OCI-LY1 (cell line): ENCODE results near the gene AGAP1.

ENCODE experiments used
- H2AFZ ChIP-seq: fragments of 200-600 bp; sonication (generic), shearing (Covaris generic); 2 replicates; pipeline ENCODE4 v1.6.0; 2014; ENCODE audit warnings: antibody characterized with exemption, mild to moderate bottlenecking, low read length
- H3F3A ChIP-seq: fragments of 200-600 bp; sonication (generic), shearing (Covaris generic); 2 replicates; pipeline ENCODE4 v1.6.0; 2014; ENCODE audit warnings: mild to moderate bottlenecking, antibody characterized with exemption, low read length, moderate library complexity; ENCODE audit not compliant: insufficient read depth
- H3K27ac ChIP-seq: fragments of 200-600 bp; sonication (generic); 2 replicates; pipeline ENCODE4 v1.5.1; 2014; ENCODE audit warnings: low read length, mixed run types, mild to moderate bottlenecking, low read depth; ENCODE audit not compliant: poor library complexity, severe bottlenecking
- H3K27me3 ChIP-seq: fragments of 200-600 bp; sonication (generic); 2 replicates; pipeline ENCODE4 v1.6.0; 2014; ENCODE audit warnings: antibody characterized with exemption, mild to moderate bottlenecking, low read length, moderate library complexity; ENCODE audit not compliant: insufficient read depth
- H3K36me3 ChIP-seq: fragments of 200-600 bp; sonication (generic); 2 replicates; pipeline ENCODE4 v1.6.1; 2014; ENCODE audit warnings: mild to moderate bottlenecking, antibody characterized with exemption, low read length, moderate library complexity, mixed read lengths; ENCODE audit not compliant: insufficient read depth
- H3K4me1 ChIP-seq: fragments of 200-600 bp; sonication (generic); 2 replicates; pipeline ENCODE4 v1.5.1; 2014; ENCODE audit warnings: mild to moderate bottlenecking, low read length, moderate library complexity; ENCODE audit not compliant: insufficient read depth, severe bottlenecking
- H3K4me2 ChIP-seq: fragments of 200-600 bp; sonication (generic), shearing (Covaris generic); 2 replicates; pipeline ENCODE4 v1.6.1; 2014; ENCODE audit warnings: low read length
- H3K4me3 ChIP-seq: fragments of 200-600 bp; sonication (generic); 2 replicates; pipeline ENCODE4 v1.5.1; 2014; ENCODE audit warnings: low read length, low read depth, mild to moderate bottlenecking, mixed read lengths; ENCODE audit not compliant: poor library complexity, severe bottlenecking
- H3K79me2 ChIP-seq: fragments of 200-600 bp; shearing (Covaris generic); 2 replicates; pipeline ENCODE4 v1.6.1; 2016; ENCODE audit warnings: mixed run types, low read length, mixed read lengths; ENCODE audit not compliant: insufficient read depth
- H3K9ac ChIP-seq: fragments of 200-600 bp; sonication (generic), shearing (Covaris generic); 2 replicates; pipeline ENCODE4 v1.6.1; 2014; ENCODE audit warnings: mild to moderate bottlenecking, low read length, mixed read lengths
- H3K9me2 ChIP-seq: fragments of 200-600 bp; sonication (generic), shearing (Covaris generic); 2 replicates; pipeline ENCODE4 v1.6.1; 2014; ENCODE audit warnings: low read depth, mild to moderate bottlenecking, low read length, mixed read lengths
- H3K9me3 ChIP-seq: fragments of 200-600 bp; shearing (Covaris generic); 2 replicates; pipeline ENCODE4 v1.6.1; 2014; ENCODE audit warnings: low read length, mixed read lengths
- H4K20me1 ChIP-seq: fragments of 200-600 bp; sonication (generic), shearing (Covaris generic); 2 replicates; pipeline ENCODE4 v1.6.0; 2016; ENCODE audit warnings: mild to moderate bottlenecking, low read length; ENCODE audit not compliant: insufficient read depth
- CTCF ChIP-seq: fragments of 200-600 bp; sonication (generic), shearing (Covaris generic); IDR thresholded peaks from 2 replicates; pipeline ENCODE4 v1.5.1; 2017; ENCODE audit warnings: mild to moderate bottlenecking, antibody characterized with exemption, low read length, moderate library complexity, mixed read lengths
- EZH2 ChIP-seq: fragments of 200-600 bp; sonication (generic), shearing (Covaris generic); IDR thresholded peaks from 2 replicates; pipeline ENCODE4 v1.8.0; 2017; ENCODE audit warnings: borderline replicate concordance, mixed run types, mild to moderate bottlenecking, antibody characterized with exemption, low read length, moderate library complexity, mixed read lengths

The AGAP1 gene

GRCh38 chr2:236080412-236080811 is 586.6 kb downstream of the AGAP1 start:
- TF ChIP-seq EZH2 (no peak), CTCF (no peak)
- Histone ChIP-seq H3K9me2 (no peaks in the 10 kb centered on the region), H3K4me2 (no peak overlapping the region), H3K27ac (no peak overlapping the region), H3K9ac (no peak overlapping the region), H2AFZ (no peak overlapping the region), H3K4me1 (no peaks in the 10 kb centered on the region), H4K20me1 (no peaks in the 10 kb centered on the region), H3F3A (no peaks in the 10 kb centered on the region), H3K36me3 (no peaks in the 10 kb centered on the region), H3K4me3 (no peak overlapping the region), H3K27me3 (no peaks in the 10 kb centered on the region), H3K79me2 (no peaks in the 10 kb centered on the region), H3K9me3 (no peaks in the 10 kb centered on the region)

GRCh38 chr2:236081171-236081570 is 587.3 kb downstream of the AGAP1 start:
- Histone ChIP-seq H3K27ac (no peak overlapping the region), H4K20me1 (no peaks in the 10 kb centered on the region), H3F3A (no peaks in the 10 kb centered on the region), H3K27me3 (no peaks in the 10 kb centered on the region), H3K79me2 (no peaks in the 10 kb centered on the region), H3K4me3 (no peak overlapping the region), H3K9me3 (no peaks in the 10 kb centered on the region), H3K4me2 (no peak overlapping the region), H3K9ac (no peak overlapping the region), H3K9me2 (no peaks in the 10 kb centered on the region), H2AFZ (no peak overlapping the region), H3K4me1 (no peaks in the 10 kb centered on the region), H3K36me3 (no peaks in the 10 kb centered on the region)
- TF ChIP-seq CTCF (no peak), EZH2 (no peak)

- H3K27me3 ChIP-seq = no peaks in the 10 kb centered on the region
- H4K20me1 ChIP-seq = no peaks in the 10 kb centered on the region
- H3K9ac ChIP-seq = no peak overlapping the region
- no peak for TF ChIP-seq CTCF
- TF ChIP-seq EZH2 = no peak
- H3K9me3 ChIP-seq = no peaks in the 10 kb centered on the region
- no peaks in the 10 kb centered on the region for H3F3A ChIP-seq
- no peak overlapping the region for H3K4me2 ChIP-seq
- H3K79me2 ChIP-seq = no peaks in the 10 kb centered on the region
- H3K4me3 ChIP-seq = no peak overlapping the region
- no peaks in the 10 kb centered on the region for H3K9me2 ChIP-seq
- no peaks in the 10 kb centered on the region for H3K36me3 ChIP-seq
- H3K4me1 ChIP-seq = no peaks in the 10 kb centered on the region
- no peak overlapping the region for H3K27ac ChIP-seq
- no peak overlapping the region for H2AFZ ChIP-seq
Observed at GRCh38 chr2:236082061-236082460, 588.2 kb downstream of the AGAP1 start.
